SJSA1 (cell line): ENCODE measurements around the gene MTFR1L. TPM values are rescaled to one million over a fixed set of nuclear protein-coding genes. Genes with fewer than 3 reads are reported as not detected.

Source experiments
- DNase-seq, 2 experiments: peaks; one replicate each; pipeline ENCODE4 v3.0.0-alpha.2; 2015 to 2020; ENCODE audit warnings: low spot score in 2 of 2, low read depth in 1 of 2
- H3K27ac ChIP-seq: fragments of 250-450 bp; sonication (Bioruptor Pico); 2 replicates; pipeline ENCODE4 v1.5.1; 2020; ENCODE audit warnings: mild to moderate bottlenecking, moderate library complexity
- H3K27me3 ChIP-seq: fragments of 250-450 bp; sonication (Bioruptor Pico); replicated peaks from 2 replicates; pipeline ENCODE4 v1.5.1; 2020; ENCODE audit warnings: mild to moderate bottlenecking, moderate library complexity
- H3K36me3 ChIP-seq: fragments of 250-450 bp; sonication (Bioruptor Pico); 2 replicates; pipeline ENCODE4 v1.5.1; 2020; ENCODE audit warnings: mild to moderate bottlenecking
- H3K4me1 ChIP-seq: fragments of 250-450 bp; sonication (Bioruptor Pico); replicated peaks from 2 replicates; pipeline ENCODE4 v1.6.1; 2021; ENCODE audit warnings: mild to moderate bottlenecking
- H3K4me3 ChIP-seq: fragments of 250-450 bp; sonication (Bioruptor Pico); 2 replicates; pipeline ENCODE4 v1.5.1; 2020; ENCODE audit warnings: mild to moderate bottlenecking
- H3K9me3 ChIP-seq: fragments of 250-450 bp; sonication (Bioruptor Pico); replicated peaks from 2 replicates; pipeline ENCODE4 v1.5.1; 2020; ENCODE audit warnings: mild to moderate bottlenecking
- total RNA-seq: library from RNA; depleted of rRNA; stranded (reverse); fragments of >200 nt; shearing (Covaris generic); gene quantifications from 2 replicates; pipeline ENCODE4 v1.2.3, GENCODE V29; 2014; rRNA removed

MTFR1L gene
- 48.9 and 51.6 TPM in 2 replicates for total RNA-seq

- Histone ChIP-seq H3K36me3 (peaks cover 34% of the 10 kb centered on the region), H3K4me3 (peak within 1 kb of the TSS; percentile 84), H3K27me3 (no peaks in the 10 kb centered on the region), H3K9me3 (no peaks in the 10 kb centered on the region), H3K4me1 (peaks cover 24% of the 10 kb centered on the region), H3K27ac (peak within 1 kb of the TSS; percentile 73)
- peak; percentile 81 to 89 for DNase-seq
Observed at GRCh38 chr1:25819491-25820246, at the start of gene MTFR1L. MTFR1L (plus strand) TSS chr1:25819954; CDS start chr1:25823105, 3,151 bp downstream.

- Histone ChIP-seq H3K27ac (no peak overlapping the region), H3K4me1 (no peaks in the 10 kb centered on the region), H3K4me3 (no peak overlapping the region), H3K36me3 (no peaks in the 10 kb centered on the region), H3K27me3 (no peaks in the 10 kb centered on the region), H3K9me3 (no peaks in the 10 kb centered on the region)
- DNase-seq, result no peak
Observed at GRCh38 chr1:25770541-25771220, 49.1 kb upstream of the MTFR1L start.

GRCh38 chr1:25771221-25772114 lies 48.3 kb upstream of the MTFR1L start:
- Histone ChIP-seq H3K4me3 (no peak overlapping the region), H3K36me3 (no peaks in the 10 kb centered on the region), H3K4me1 (no peaks in the 10 kb centered on the region), H3K9me3 (no peaks in the 10 kb centered on the region), H3K27me3 (no peaks in the 10 kb centered on the region), H3K27ac (no peak overlapping the region)
- DNase-seq, result no peak

GRCh38 chr1:25772164-25772563 lies 47.6 kb upstream of the MTFR1L start:
- DNase-seq, result no peak
- H3K27ac ChIP-seq, result no peak overlapping the region
- H3K36me3 ChIP-seq, result no peaks in the 10 kb centered on the region
- H3K27me3 ChIP-seq, result no peaks in the 10 kb centered on the region
- H3K4me3 ChIP-seq, result no peak overlapping the region
- no peaks in the 10 kb centered on the region for H3K4me1 ChIP-seq
- H3K9me3 ChIP-seq, result no peaks in the 10 kb centered on the region

- no peak overlapping the region for H3K27ac ChIP-seq
- DNase-seq, result no peak
- no peaks in the 10 kb centered on the region for H3K9me3 ChIP-seq
- no peaks in the 10 kb centered on the region for H3K4me1 ChIP-seq
- no peaks in the 10 kb centered on the region for H3K27me3 ChIP-seq
- H3K36me3 ChIP-seq, result no peaks in the 10 kb centered on the region
- H3K4me3 ChIP-seq, result no peak overlapping the region
Observed at GRCh38 chr1:25772692-25773245, 47.0 kb upstream of the MTFR1L start.

- Histone ChIP-seq H3K27ac (no peak overlapping the region), H3K9me3 (no peaks in the 10 kb centered on the region), H3K4me1 (no peaks in the 10 kb centered on the region), H3K36me3 (no peaks in the 10 kb centered on the region), H3K4me3 (no peak overlapping the region), H3K27me3 (no peaks in the 10 kb centered on the region)
- no peak for DNase-seq
Observed at GRCh38 chr1:25773441-25774125, 46.2 kb upstream of the MTFR1L start.

GRCh38 chr1:25774206-25774803 lies 45.4 kb upstream of the MTFR1L start:
- Histone ChIP-seq H3K27me3 (no peaks in the 10 kb centered on the region), H3K27ac (no peak overlapping the region), H3K4me1 (no peaks in the 10 kb centered on the region), H3K4me3 (no peak overlapping the region), H3K9me3 (no peaks in the 10 kb centered on the region), H3K36me3 (no peaks in the 10 kb centered on the region)
- DNase-seq, result no peak

- DNase-seq, result no peak
- Histone ChIP-seq H3K27me3 (no peaks in the 10 kb centered on the region), H3K27ac (no peak overlapping the region), H3K4me3 (no peak overlapping the region), H3K36me3 (no peaks in the 10 kb centered on the region), H3K4me1 (no peaks in the 10 kb centered on the region), H3K9me3 (no peaks in the 10 kb centered on the region)
Observed at GRCh38 chr1:25774921-25775771, 44.6 kb upstream of the MTFR1L start.

- no peak for DNase-seq
- H3K4me3 ChIP-seq, result no peak overlapping the region
- no peak overlapping the region for H3K27ac ChIP-seq
- no peaks in the 10 kb centered on the region for H3K36me3 ChIP-seq
- H3K4me1 ChIP-seq, result no peaks in the 10 kb centered on the region
- no peaks in the 10 kb centered on the region for H3K27me3 ChIP-seq
- H3K9me3 ChIP-seq, result no peaks in the 10 kb centered on the region
Observed at GRCh38 chr1:25779388-25779787, 40.4 kb upstream of the MTFR1L start.

- no peak overlapping the region for H3K4me3 ChIP-seq
- no peaks in the 10 kb centered on the region for H3K9me3 ChIP-seq
- no peaks in the 10 kb centered on the region for H3K27me3 ChIP-seq
- H3K27ac ChIP-seq, result no peak overlapping the region
- H3K4me1 ChIP-seq, result no peaks in the 10 kb centered on the region
- H3K36me3 ChIP-seq, result no peaks in the 10 kb centered on the region
- no peak for DNase-seq
Observed at GRCh38 chr1:25779894-25780293, 39.9 kb upstream of the MTFR1L start.

GRCh38 chr1:25780318-25781129 lies 39.2 kb upstream of the MTFR1L start:
- no peaks in the 10 kb centered on the region for H3K27me3 ChIP-seq
- H3K9me3 ChIP-seq, result no peaks in the 10 kb centered on the region
- H3K36me3 ChIP-seq, result no peaks in the 10 kb centered on the region
- no peak overlapping the region for H3K27ac ChIP-seq
- DNase-seq, result no peak
- H3K4me1 ChIP-seq, result no peaks in the 10 kb centered on the region
- no peak overlapping the region for H3K4me3 ChIP-seq

- no peak for DNase-seq
- Histone ChIP-seq H3K4me1 (no peaks in the 10 kb centered on the region), H3K9me3 (no peaks in the 10 kb centered on the region), H3K36me3 (no peaks in the 10 kb centered on the region), H3K27ac (no peak overlapping the region), H3K4me3 (no peak overlapping the region), H3K27me3 (no peaks in the 10 kb centered on the region)
Observed at GRCh38 chr1:25781130-25781433, 38.7 kb upstream of the MTFR1L start.
